ENCODE results near the gene WWOX.

DNA sequence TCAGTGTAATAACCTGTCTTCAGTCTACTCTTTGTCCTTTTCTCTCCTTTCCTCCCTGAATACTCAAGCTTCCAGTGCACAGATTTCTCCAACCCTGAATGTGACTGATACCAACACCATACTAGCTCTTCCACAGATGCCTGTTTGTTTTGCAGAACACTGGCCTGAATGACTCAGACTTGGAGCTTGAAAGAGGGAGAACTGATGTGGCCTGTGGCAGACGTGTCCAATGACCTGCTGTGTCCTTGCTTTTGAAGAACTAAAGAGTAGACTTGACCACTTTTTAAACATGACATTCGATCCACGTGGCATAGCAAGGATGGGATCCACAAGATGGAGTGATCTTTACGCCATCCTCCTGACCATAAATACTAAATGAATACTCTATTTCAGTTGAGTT is 361.0 kb downstream of the WWOX start:
- TF ChIP-seq EP300 (IDR thresholded peaks at IDR 0.05) (no peak), CTCF (IDR thresholded peaks at IDR 0.05) (no peak), POLR2AphosphoS5 (IDR thresholded peaks at IDR 0.05) (no peak), POLR2A (IDR thresholded peaks at IDR 0.05) (no peak)
